SU-DHL-6 (cell line): ENCODE measurements around the gene AHSG.

ENCODE experiments used
- H2AFZ ChIP-seq: fragments of 200-600 bp; sonication (generic); 2 replicates; pipeline ENCODE4 v1.6.1; 2014; ENCODE audit warnings: low read depth, mild to moderate bottlenecking, moderate library complexity, mixed read lengths, antibody characterized with exemption, low read length; ENCODE audit not compliant: severe bottlenecking
- H3F3A ChIP-seq: fragments of 200-600 bp; shearing (Covaris generic); 2 replicates; pipeline ENCODE4 v1.6.0; 2016; ENCODE audit warnings: antibody characterized with exemption, mild to moderate bottlenecking; ENCODE audit not compliant: insufficient read depth
- H3K27ac ChIP-seq: fragments of 200-600 bp; sonication (generic); 2 replicates; pipeline ENCODE4 v1.5.1; 2016; ENCODE audit warnings: low read depth, mild to moderate bottlenecking, low read length, moderate library complexity, mixed read lengths
- H3K27me3 ChIP-seq: fragments of 200-600 bp; sonication (generic), shearing (Covaris generic); 2 replicates; pipeline ENCODE4 v1.6.0; 2014; ENCODE audit warnings: mild to moderate bottlenecking, low read length
- H3K36me3 ChIP-seq: fragments of 200-600 bp; sonication (generic); 2 replicates; pipeline ENCODE4 v1.6.1; 2014; ENCODE audit warnings: mild to moderate bottlenecking, low read length, mixed read lengths
- H3K4me2 ChIP-seq: fragments of 300-600, 200-600 bp; shearing (Covaris generic), sonication (generic); 2 replicates; pipeline ENCODE4 v1.6.0; 2014; ENCODE audit warnings: low read length, low read depth, mild to moderate bottlenecking; ENCODE audit not compliant: poor library complexity, severe bottlenecking
- H3K4me3 ChIP-seq: fragments of 200-600 bp; sonication (generic); 2 replicates; pipeline ENCODE4 v1.5.1; 2014; ENCODE audit warnings: antibody characterized with exemption, low read length, mild to moderate bottlenecking, mixed read lengths; ENCODE audit not compliant: insufficient read depth, poor library complexity, severe bottlenecking
- H3K79me2 ChIP-seq: fragments of 200-600 bp; sonication (generic); 2 replicates; pipeline ENCODE4 v1.6.1; 2014; ENCODE audit warnings: mild to moderate bottlenecking, low read length, moderate library complexity; ENCODE audit not compliant: insufficient read depth
- H3K9ac ChIP-seq: fragments of 200-600 bp; sonication (generic); 2 replicates; pipeline ENCODE4 v1.7.0; 2014; ENCODE audit warnings: mild to moderate bottlenecking, low read length
- H3K9me2 ChIP-seq: fragments of 200-600 bp; sonication (generic); replicated peaks from 2 replicates; pipeline ENCODE4 v1.6.1; 2014; ENCODE audit warnings: low read length; ENCODE audit not compliant: insufficient read depth
- H3K9me3 ChIP-seq: fragments of 200-600 bp; sonication (generic); 2 replicates; pipeline ENCODE4 v1.6.1; 2014; ENCODE audit warnings: low read length, mixed read lengths; ENCODE audit not compliant: insufficient read depth
- H4K20me1 ChIP-seq: fragments of 200-600 bp; sonication (generic); 2 replicates; pipeline ENCODE4 v1.6.1; 2014; ENCODE audit warnings: low read depth, mild to moderate bottlenecking, antibody characterized with exemption, low read length, moderate library complexity, mixed read lengths
- EZH2phosphoT487 ChIP-seq: fragments of 200-600 bp; sonication (generic), shearing (Covaris generic); conservative IDR thresholded peaks from 2 replicates; pipeline ENCODE4 v1.6.1; 2018; ENCODE audit warnings: mild to moderate bottlenecking, antibody characterized with exemption, low read length, moderate library complexity, mixed read lengths
- TF ChIP-seq, protein P1 (sequence below): fragments of 200-600 bp; sonication (generic); IDR thresholded peaks from one replicate; pipeline ENCODE4 v1.5.1; 2017; ENCODE audit warnings: antibody characterized with exemption, mild to moderate bottlenecking, low read length, moderate library complexity; ENCODE audit not compliant: insufficient read depth, poor library complexity, severe bottlenecking

The AHSG gene

GRCh38 chr3:186577521-186577920 is 35.3 kb upstream of the AHSG start:
- Histone ChIP-seq H3K27me3 (no peaks in the 10 kb centered on the region), H3K4me3 (no peak overlapping the region), H3F3A (peaks cover 8% of the 10 kb centered on the region), H3K27ac (no peak overlapping the region), H2AFZ (no peak overlapping the region), H3K4me2 (no peak overlapping the region), H3K9me2 (no peaks in the 10 kb centered on the region), H4K20me1 (0 out of 2 replicates have a peak, but pooled peaks cover 3% of the 10 kb centered on the region), H3K36me3 (peaks cover 92% of the 10 kb centered on the region), H3K9me3 (no peaks in the 10 kb centered on the region), H3K9ac (no peak overlapping the region), H3K79me2 (peaks cover 34% of the 10 kb centered on the region)
- TF ChIP-seq, protein P1, sequence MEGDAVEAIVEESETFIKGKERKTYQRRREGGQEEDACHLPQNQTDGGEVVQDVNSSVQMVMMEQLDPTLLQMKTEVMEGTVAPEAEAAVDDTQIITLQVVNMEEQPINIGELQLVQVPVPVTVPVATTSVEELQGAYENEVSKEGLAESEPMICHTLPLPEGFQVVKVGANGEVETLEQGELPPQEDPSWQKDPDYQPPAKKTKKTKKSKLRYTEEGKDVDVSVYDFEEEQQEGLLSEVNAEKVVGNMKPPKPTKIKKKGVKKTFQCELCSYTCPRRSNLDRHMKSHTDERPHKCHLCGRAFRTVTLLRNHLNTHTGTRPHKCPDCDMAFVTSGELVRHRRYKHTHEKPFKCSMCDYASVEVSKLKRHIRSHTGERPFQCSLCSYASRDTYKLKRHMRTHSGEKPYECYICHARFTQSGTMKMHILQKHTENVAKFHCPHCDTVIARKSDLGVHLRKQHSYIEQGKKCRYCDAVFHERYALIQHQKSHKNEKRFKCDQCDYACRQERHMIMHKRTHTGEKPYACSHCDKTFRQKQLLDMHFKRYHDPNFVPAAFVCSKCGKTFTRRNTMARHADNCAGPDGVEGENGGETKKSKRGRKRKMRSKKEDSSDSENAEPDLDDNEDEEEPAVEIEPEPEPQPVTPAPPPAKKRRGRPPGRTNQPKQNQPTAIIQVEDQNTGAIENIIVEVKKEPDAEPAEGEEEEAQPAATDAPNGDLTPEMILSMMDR, result no peak
- TF ChIP-seq EZH2phosphoT487, result no peak

- Histone ChIP-seq H3K79me2 (peaks cover 10% of the 10 kb centered on the region), H4K20me1 (0 out of 2 replicates have a peak, but pooled peaks cover 3% of the 10 kb centered on the region), H2AFZ (no peak overlapping the region), H3K9me3 (no peaks in the 10 kb centered on the region), H3K27me3 (no peaks in the 10 kb centered on the region), H3K9me2 (no peaks in the 10 kb centered on the region), H3K4me3 (no peak overlapping the region), H3K9ac (no peak overlapping the region), H3K27ac (no peak overlapping the region), H3F3A (peaks cover 6% of the 10 kb centered on the region), H3K36me3 (peaks cover 85% of the 10 kb centered on the region), H3K4me2 (no peak overlapping the region)
- TF ChIP-seq, protein P1, result no peak
- no peak for TF ChIP-seq EZH2phosphoT487
These were observed 32.1 kb upstream of the AHSG start for GRCh38 chr3:186580785-186581184.

- TF ChIP-seq, protein P1, result no peak
- TF ChIP-seq EZH2phosphoT487, result no peak
- Histone ChIP-seq H4K20me1 (0 out of 2 replicates have a peak, but pooled peaks cover 1% of the 10 kb centered on the region), H3K27me3 (no peaks in the 10 kb centered on the region), H3K4me2 (no peak overlapping the region), H3K9me3 (no peaks in the 10 kb centered on the region), H3K9ac (no peak overlapping the region), H3K36me3 (peaks cover 74% of the 10 kb centered on the region), H3K79me2 (peaks cover 7% of the 10 kb centered on the region), H3K9me2 (no peaks in the 10 kb centered on the region), H3K27ac (no peak overlapping the region), H3F3A (peaks cover 13% of the 10 kb centered on the region), H2AFZ (no peak overlapping the region), H3K4me3 (no peak overlapping the region)
These were observed 30.3 kb upstream of the AHSG start for GRCh38 chr3:186582541-186582940.
